ENCODE results near the gene EIF3B. TPM values are rescaled to one million over a fixed set of nuclear protein-coding genes. Genes with fewer than 3 reads are reported as not detected.
A peak's percentile ranks its signal among the peaks of the same experiment; 100 is the strongest.
"Not testable (repeated sequence)": the region's sequence is repeated elsewhere in the genome, so short reads cannot be mapped to it uniquely, and the experiment has no call there.

The EIF3B gene
- total RNA-seq, 4 donors from 2014 or later = 116 to 251 (median 122) TPM

DNA sequence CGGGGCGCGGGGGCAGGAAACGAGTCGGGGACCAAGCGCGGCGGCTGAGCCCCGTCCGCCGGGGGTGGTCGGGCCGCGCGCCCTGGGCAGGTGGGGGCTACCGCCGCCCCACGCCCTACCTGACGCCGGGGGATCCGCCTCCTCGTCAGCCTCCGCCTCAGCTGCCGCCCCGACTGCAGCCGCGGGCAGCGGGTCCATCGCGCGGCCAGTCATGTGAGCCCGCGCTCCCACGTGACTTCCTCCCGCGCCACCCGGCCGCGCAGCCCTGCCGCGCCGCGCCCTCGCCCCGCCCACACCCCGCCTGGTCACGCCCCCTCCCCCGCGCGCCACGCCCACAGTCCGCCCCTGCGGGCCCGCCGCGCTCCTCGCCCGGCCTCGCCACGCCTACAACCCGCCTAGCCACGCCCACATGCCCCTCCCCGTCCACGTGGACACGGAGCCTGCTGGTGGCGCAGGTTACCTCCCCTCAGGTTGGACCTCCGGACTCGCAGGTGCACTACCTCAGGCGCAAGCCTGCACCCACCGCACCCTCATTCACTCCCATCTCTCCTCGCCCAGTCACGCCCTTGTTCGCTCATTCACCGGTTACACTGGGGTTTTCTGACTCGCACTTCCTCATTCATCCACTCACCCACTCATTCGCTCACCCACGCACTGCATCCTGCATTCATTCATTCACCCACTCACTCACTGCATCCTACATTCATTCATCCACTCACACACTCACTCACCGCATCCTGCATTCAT, 40.2 kb upstream of the EIF3B start, which contains the start of gene SNX8:
Gene SNX8 (minus strand): TSS at position 233 of the 747 bp plus-strand sequence. CDS start 20 bp downstream, at position 213.
- no peak for TF ChIP-seq CTCF (IDR thresholded peaks at IDR 0.05)
- DNase-seq (ENCODE audit: low spot score) (peak; percentile 80), ATAC-seq (ENCODE audit: low FRiP score) (peak; percentile 92)

DNA sequence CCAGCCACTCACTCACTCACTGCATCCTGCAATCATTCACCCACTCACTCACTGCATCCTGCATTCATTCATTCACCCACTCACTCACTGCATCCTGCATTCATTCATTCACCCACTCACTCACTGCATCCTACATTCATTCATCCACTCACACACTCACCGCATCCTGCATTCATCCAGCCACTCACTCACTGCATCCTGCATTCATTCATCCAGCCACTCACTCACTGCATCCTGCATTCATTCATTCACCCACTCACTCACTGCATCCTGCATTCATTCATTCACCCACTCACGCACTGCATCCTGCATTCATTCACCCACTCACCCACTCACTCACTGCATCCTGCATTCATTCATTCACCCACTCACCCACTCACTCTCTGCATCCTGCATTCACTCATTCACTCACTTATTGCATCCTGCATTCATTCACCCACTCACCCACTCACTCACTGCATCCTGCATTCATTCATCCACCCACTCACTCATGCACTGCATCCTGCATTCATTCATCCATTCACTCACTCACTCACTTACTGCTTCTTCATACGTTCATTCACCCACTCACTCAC, 39.6 kb upstream of the EIF3B start:
- not testable (repeated sequence) for ATAC-seq (ENCODE audit: low FRiP score); DNase-seq (ENCODE audit: low spot score)

GRCh38 chr7:2315787-2316186, 38.8 kb upstream of the EIF3B start:
- TF ChIP-seq CTCF (IDR thresholded peaks at IDR 0.05) = no peak

GRCh38 chr7:2316578-2316977, 38.0 kb upstream of the EIF3B start:
- no peak for ATAC-seq (ENCODE audit: low FRiP score)
- no peak for TF ChIP-seq CTCF (IDR thresholded peaks at IDR 0.05)

More at GRCh38 chr7:2315787-2316186, 38.8 kb upstream of the EIF3B start:
- ATAC-seq (ENCODE audit: low FRiP score) (no peak), DNase-seq (ENCODE audit: low spot score) (no peak)

DNA sequence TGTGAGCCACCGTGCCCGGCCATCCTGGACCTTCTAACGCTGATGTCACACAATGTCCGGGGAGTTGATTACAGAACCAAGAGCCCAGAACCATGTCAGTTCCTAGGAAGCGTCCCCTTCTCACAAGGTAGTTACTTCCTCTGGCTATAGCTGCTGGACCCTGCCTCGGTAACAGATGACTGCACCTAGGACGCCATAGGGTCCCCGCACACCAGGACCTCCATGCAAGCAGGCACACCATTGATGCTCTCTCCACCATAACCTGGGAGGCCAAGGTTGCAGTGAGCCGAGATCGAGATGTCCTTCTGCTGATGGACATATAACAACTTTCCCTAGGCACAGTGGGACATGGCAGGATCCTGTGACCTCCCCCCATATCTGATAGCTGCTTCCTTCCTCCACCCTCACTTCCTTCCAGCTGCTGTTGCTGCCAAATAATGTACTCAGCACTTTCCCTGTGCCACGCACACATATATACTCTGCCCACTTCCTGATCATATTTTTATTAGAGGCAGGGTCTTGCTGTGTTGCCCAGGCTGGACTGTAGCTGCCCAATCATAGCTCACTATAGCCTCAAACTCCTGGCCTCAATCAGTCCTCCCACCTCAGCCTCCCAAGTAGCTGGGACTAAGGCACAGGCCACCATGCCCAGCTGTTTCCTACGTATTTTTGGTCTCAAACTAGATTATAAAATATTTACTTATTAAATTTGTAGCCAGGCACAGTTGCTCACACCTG, 36.9 kb upstream of the EIF3B start:
- no peak for DNase-seq (ENCODE audit: low spot score)
- TF ChIP-seq CTCF (IDR thresholded peaks at IDR 0.05) = no peak
- ATAC-seq (ENCODE audit: low FRiP score) = no peak

More at GRCh38 chr7:2316578-2316977, 38.0 kb upstream of the EIF3B start:
- no peak for DNase-seq (ENCODE audit: low spot score)

- ATAC-seq (ENCODE audit: low FRiP score) = no peak
- TF ChIP-seq CTCF (IDR thresholded peaks at IDR 0.05) = no peak
- DNase-seq (ENCODE audit: low spot score) = no peak
Observed at GRCh38 chr7:2321020-2321419, 33.6 kb upstream of the EIF3B start.

DNA sequence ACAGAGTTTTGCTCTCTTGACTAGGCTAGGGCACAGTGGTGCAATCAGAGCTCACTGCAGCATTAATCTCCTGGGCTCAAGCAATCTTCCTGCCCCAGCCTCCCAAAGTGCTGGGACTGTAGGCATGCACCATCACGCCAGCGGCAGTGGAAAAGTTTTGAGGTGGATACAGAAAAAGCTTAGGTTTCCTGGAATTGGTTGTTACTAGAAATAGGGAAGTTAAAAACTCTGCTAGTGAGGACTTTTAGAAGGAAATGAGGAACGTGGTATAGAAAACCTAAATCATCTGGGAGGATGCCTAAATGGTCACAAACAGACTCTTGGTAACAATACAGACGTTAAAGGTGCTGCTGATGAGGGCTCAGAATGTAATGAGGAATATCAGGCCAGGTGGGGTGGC, 29.5 kb upstream of the EIF3B start:
- ATAC-seq (ENCODE audit: low FRiP score) (peak; percentile 37), DNase-seq (ENCODE audit: low spot score) (no peak)
- TF ChIP-seq CTCF (IDR thresholded peaks at IDR 0.05) = no peak

All from omental fat pad (tissue), 4 donors.